MCF 10A (cell line): ENCODE measurements around the gene GNB3. TPM values are rescaled to one million over a fixed set of nuclear protein-coding genes. Genes with fewer than 3 reads are reported as not detected.

ENCODE experiments used
- BruUV-seq: library from RNA; stranded (reverse); fragments of 400-500 nt; replicated peaks from 2 replicates; lab custom pipeline; 2021; lab: Mats Ljungman, UMichigan
- CTCF ChIA-PET: fragments of 300-600 bp; sonication (Branson Sonifier 250); formaldehyde crosslinking; extraction: SDS; loops from one replicate; lab custom pipeline; 2021; ENCODE audit warnings: antibody characterized with exemption, inconsistent platforms; lab: Yijun Ruan, JAX
- POLR2A ChIA-PET: fragments of 300-600, 350-650 bp; sonication (Branson Sonifier 250); formaldehyde crosslinking; extraction: SDS; loops from one replicate; lab custom pipeline; 2020; ENCODE audit warnings: antibody characterized with exemption, inconsistent platforms; lab: Yijun Ruan, JAX
- DNase-seq: peaks from one replicate; pipeline ENCODE4 v3.0.0-alpha.2; 2018; ENCODE audit not compliant: unreplicated experiment
- H3K27ac Mint-ChIP-seq: one replicate; pipeline ENCODE4 v1.8.0; 2022; ENCODE audit warnings: mild to moderate bottlenecking, low read depth, mixed read lengths; ENCODE audit not compliant: unreplicated experiment
- H3K27me3 Mint-ChIP-seq: one replicate; pipeline ENCODE4 v1.8.0; 2022; ENCODE audit warnings: mixed read lengths; ENCODE audit not compliant: insufficient read depth, unreplicated experiment
- H3K36me3 Mint-ChIP-seq: one replicate; pipeline ENCODE4 v1.8.0; 2022; ENCODE audit warnings: mild to moderate bottlenecking, moderate library complexity, mixed read lengths; ENCODE audit not compliant: insufficient read depth, unreplicated experiment
- H3K4me1 Mint-ChIP-seq: one replicate; pipeline ENCODE4 v1.8.0; 2022; ENCODE audit warnings: mixed read lengths; ENCODE audit not compliant: insufficient read depth, unreplicated experiment
- H3K4me3 Mint-ChIP-seq: one replicate; pipeline ENCODE4 v1.8.0; 2022; ENCODE audit warnings: mild to moderate bottlenecking, moderate library complexity, mixed read lengths; ENCODE audit not compliant: unreplicated experiment
- H3K9me3 Mint-ChIP-seq: one replicate; pipeline ENCODE4 v1.8.0; 2022; ENCODE audit warnings: mixed read lengths; ENCODE audit not compliant: unreplicated experiment
- CTCF ChIP-seq: fragments of 200-600 bp; IDR thresholded peaks from one replicate; pipeline ENCODE4 v1.8.0; 2022; ENCODE audit warnings: antibody characterized with exemption, mild to moderate bottlenecking; ENCODE audit not compliant: unreplicated experiment
- intact Hi-C: fragments of 100-400 bp; cut with micrococcal nuclease; formaldehyde crosslinking; loops from 2 replicates; pipeline ENCODE4 v1.14.1; 2022
- total RNA-seq: library from RNA; stranded (reverse); gene quantifications from 2 replicates; pipeline ENCODE4 v1.2.3, GENCODE V29; 2022

GNB3 gene
- total RNA-seq, 1 experiment from 2014 or later, result not detected

- no peak overlapping the region for H3K4me3 Mint-ChIP-seq
- H3K9me3 Mint-ChIP-seq, result no peaks in the 10 kb centered on the region
- peaks cover 20% of the 10 kb centered on the region for H3K4me1 Mint-ChIP-seq
- intact Hi-C loops, result no loop called here
- ChIA-PET CTCF (interaction anchor here (0.6 to 8.7 kb wide), 3 partner anchors 78 to 208 kb away, joined by 3 to 74 read pairs (median 3); partner anchors contain the start of gene MLF2), POLR2A (interaction anchor here (0.9 to 1.3 kb wide), 2 partner anchors 10 to 42 kb away, joined by 3 read pairs; partner anchors contain the start of gene SPSB2)
- peaks cover 59% of the 10 kb centered on the region for H3K27me3 Mint-ChIP-seq
- H3K36me3 Mint-ChIP-seq, result no peaks in the 10 kb centered on the region
- H3K27ac Mint-ChIP-seq, result no peak overlapping the region
- DNase-seq, result no peak
- BruUV-seq, result no TSS peak
- TF ChIP-seq CTCF, result no peak
Measured at GRCh38 chr12:6830999-6831398, 9.7 kb upstream of the GNB3 start.

GRCh38 chr12:6831450-6831995 is 9.2 kb upstream of the GNB3 start:
- H3K36me3 Mint-ChIP-seq, result no peaks in the 10 kb centered on the region
- H3K9me3 Mint-ChIP-seq, result no peaks in the 10 kb centered on the region
- H3K27ac Mint-ChIP-seq, result no peak overlapping the region
- no peak for DNase-seq
- H3K27me3 Mint-ChIP-seq, result peaks cover 55% of the 10 kb centered on the region
- POLR2A ChIA-PET, result interaction anchor here (0.9 to 2.1 kb wide), 2 partner anchors 10 to 21 kb away, joined by 3 to 9 read pairs; partner anchors contain the start of genes CDCA3 and USP5
- BruUV-seq, result no TSS peak
- no peak for TF ChIP-seq CTCF
- CTCF ChIA-PET, result interaction anchor here (0.6 to 8.7 kb wide), 2 partner anchors 78 to 100 kb away, joined by 3 to 74 read pairs; partner anchors contain the start of gene MLF2
- intact Hi-C loops, result no loop called here
- no peak overlapping the region for H3K4me3 Mint-ChIP-seq
- peaks cover 20% of the 10 kb centered on the region for H3K4me1 Mint-ChIP-seq

- no TSS peak for BruUV-seq
- POLR2A ChIA-PET, result interaction anchor here (0.9 to 2.1 kb wide), 2 partner anchors 9 to 20 kb away, joined by 3 to 9 read pairs; partner anchors contain the start of genes CDCA3 and USP5
- no peak for TF ChIP-seq CTCF
- CTCF ChIA-PET, result interaction anchor here (0.6 to 8.7 kb wide), 3 partner anchors 11 to 101 kb away, joined by 3 to 74 read pairs (median 8); partner anchors contain the start of gene MLF2
- Mint-ChIP-seq H3K27me3 (peaks cover 49% of the 10 kb centered on the region), H3K36me3 (no peaks in the 10 kb centered on the region), H3K4me3 (no peak overlapping the region), H3K4me1 (peaks cover 19% of the 10 kb centered on the region), H3K27ac (no peak overlapping the region), H3K9me3 (no peaks in the 10 kb centered on the region)
- no peak for DNase-seq
- intact Hi-C loops, result no loop called here
Measured at GRCh38 chr12:6832125-6832524, 8.6 kb upstream of the GNB3 start.

GRCh38 chr12:6833189-6833890 is 7.4 kb upstream of the GNB3 start:
- BruUV-seq, result no TSS peak
- Mint-ChIP-seq H3K27ac (no peak overlapping the region), H3K27me3 (peaks cover 37% of the 10 kb centered on the region), H3K9me3 (no peaks in the 10 kb centered on the region), H3K4me3 (no peak overlapping the region), H3K4me1 (peaks cover 7% of the 10 kb centered on the region), H3K36me3 (no peaks in the 10 kb centered on the region)
- CTCF ChIA-PET, result interaction anchor here (0.6 to 8.7 kb wide), 12 partner anchors 9 to 306 kb away, joined by 3 to 74 read pairs (median 4); partner anchors contain the start of genes MLF2 and PTMS
- intact Hi-C loops, result no loop called here
- TF ChIP-seq CTCF, result no peak
- POLR2A ChIA-PET, result interaction anchor here (0.8 to 4.0 kb wide), 4 partner anchors 19 to 97 kb away, joined by 3 to 23 read pairs (median 6); partner anchors contain the start of genes CDCA3, MLF2 and USP5
- DNase-seq, result no peak
